VCaP (cell line): ENCODE results near the gene USP32.
"Not testable (repeated sequence)": the region's sequence is repeated elsewhere in the genome, so short reads cannot be mapped to it uniquely, and the experiment has no call there.

Source experiments
- H3K27ac ChIP-seq: fragments of 450-650 bp; 2 replicates; pipeline ENCODE4 v1.5.1; 2017
- CTCF ChIP-seq: fragments of 450-650 bp; conservative IDR thresholded peaks from 2 replicates; pipeline ENCODE4 v1.5.1; 2017; ENCODE audit warnings: mild to moderate bottlenecking, moderate library complexity

USP32 gene

GRCh38 chr17:60390186-60390585 lies 1.7 kb downstream of the USP32 start:
- peak overlapping the region; percentile 96 for H3K27ac ChIP-seq
- TF ChIP-seq CTCF, result no peak

- no peak for TF ChIP-seq CTCF
- peak overlapping the region; percentile 96 for H3K27ac ChIP-seq
These were observed 3.2 kb downstream of the USP32 start for GRCh38 chr17:60388742-60389141.

GRCh38 chr17:60387666-60388065 lies 4.3 kb downstream of the USP32 start:
- peak overlapping the region; percentile 96; the same call in 1 of the 2 replicates for H3K27ac ChIP-seq

GRCh38 chr17:60386147-60387058 lies 5.5 kb downstream of the USP32 start:
- no peak overlapping the region; the same call in 1 of the 2 replicates for H3K27ac ChIP-seq
- TF ChIP-seq CTCF, result no peak

More at GRCh38 chr17:60387666-60388065, 4.3 kb downstream of the USP32 start:
- no peak for TF ChIP-seq CTCF

GRCh38 chr17:60384921-60385320 lies 7.0 kb downstream of the USP32 start:
- H3K27ac ChIP-seq, result not testable (repeated sequence)

- no peak overlapping the region for H3K27ac ChIP-seq
- TF ChIP-seq CTCF, result no peak
These were observed 8.6 kb downstream of the USP32 start for GRCh38 chr17:60383379-60383778.

- no peak for TF ChIP-seq CTCF
- H3K27ac ChIP-seq, result peak overlapping the region; percentile 20; the same call in 1 of the 2 replicates
These were observed 10.0 kb downstream of the USP32 start for GRCh38 chr17:60381958-60382357.

- not testable (repeated sequence) for H3K27ac ChIP-seq
These were observed 12.5 kb downstream of the USP32 start for GRCh38 chr17:60379461-60379860.

- H3K27ac ChIP-seq, result not testable (repeated sequence)
These were observed 13.7 kb downstream of the USP32 start for GRCh38 chr17:60378187-60378586.
